Naive thymus-derived CD4-positive, alpha-beta T cell (primary cell): ENCODE measurements around the gene KIR2DL4. TPM values are rescaled to one million over a fixed set of nuclear protein-coding genes. Genes with fewer than 3 reads are reported as not detected.
"Not testable (repeated sequence)": the region's sequence is repeated elsewhere in the genome, so short reads cannot be mapped to it uniquely, and the experiment has no call there.

Experiments
- ATAC-seq: fragments of 150-1000 bp; cut with Tn5 transposase; 2 replicates; pipeline ENCODE4 v1.10.0; 2021; ENCODE audit warnings: mild to moderate bottlenecking, moderate library complexity
- CTCF ChIA-PET: fragments of 350-600 bp; sonication (Branson Sonifier 250); formaldehyde crosslinking; loops from one replicate; lab custom pipeline; 2021; ENCODE audit warnings: antibody characterized with exemption; lab: Charles Lee
- POLR2A ChIA-PET: fragments of 350-600 bp; sonication (Branson Sonifier 250); formaldehyde crosslinking; loops from one replicate; lab custom pipeline; 2021; ENCODE audit warnings: antibody characterized with exemption, inconsistent platforms; lab: Charles Lee
- DNase-seq, 9 donors: peaks; one replicate each; pipeline versions ENCODE4 v3.0.0 to v3.0.0-alpha.2; 2020 to 2022; ENCODE audit warnings: mixed read lengths in 1 of 9
- H3K27ac ChIP-seq: one replicate; pipeline ENCODE4 v1.7.0; 2013; ENCODE audit warnings: mild to moderate bottlenecking, low read depth, low read length, moderate library complexity
- H3K27me3 ChIP-seq, 2 donors: one replicate each; pipeline ENCODE4 v1.7.0; 2013; ENCODE audit warnings: low read length in 2 of 2, mild to moderate bottlenecking in 2 of 2, moderate library complexity in 2 of 2; ENCODE audit not compliant: control insufficient read depth in 2 of 2, insufficient read depth in 2 of 2
- H3K36me3 ChIP-seq, 3 experiments: 1 replicate in 2 of 3; 2 replicates in 1 of 3; pipeline ENCODE4 v1.7.0; 2013; ENCODE audit warnings: low read length in 3 of 3, mild to moderate bottlenecking in 3 of 3, moderate library complexity in 1 of 3; ENCODE audit not compliant: insufficient read depth in 3 of 3, control insufficient read depth in 2 of 3
- H3K4me1 ChIP-seq, 2 donors: one replicate each; pipeline ENCODE4 v1.7.0; 2013; ENCODE audit warnings: low read length in 2 of 2, mild to moderate bottlenecking in 2 of 2, moderate library complexity in 1 of 2; ENCODE audit not compliant: control insufficient read depth in 2 of 2, insufficient read depth in 2 of 2
- H3K4me3 ChIP-seq: 2 replicates; pipeline ENCODE4 v1.7.0; 2013; ENCODE audit warnings: mild to moderate bottlenecking, low read length
- H3K9me3 ChIP-seq, 3 experiments: 1 replicate in 2 of 3; 2 replicates in 1 of 3; pipeline ENCODE4 v1.7.0; 2013; ENCODE audit warnings: low read length in 3 of 3; ENCODE audit not compliant: control insufficient read depth in 2 of 3
- H3K27ac Mint-ChIP-seq, 9 donors: one replicate each; pipeline ENCODE4 v1.8.0; 2020 to 2022; ENCODE audit warnings: mixed read lengths in 9 of 9, mild to moderate bottlenecking in 8 of 9, moderate library complexity in 5 of 9, inconsistent platforms in 2 of 9
- H3K27me3 Mint-ChIP-seq, 5 donors: one replicate each; pipeline ENCODE4 v1.8.0; 2021 to 2022; ENCODE audit warnings: mixed read lengths in 5 of 5, mild to moderate bottlenecking in 1 of 5
- H3K36me3 Mint-ChIP-seq, 5 donors: one replicate each; pipeline ENCODE4 v1.8.0; 2020 to 2022; ENCODE audit warnings: mixed read lengths in 5 of 5, mild to moderate bottlenecking in 3 of 5, inconsistent platforms in 1 of 5
- H3K4me1 Mint-ChIP-seq, 7 donors: one replicate each; pipeline ENCODE4 v1.8.0; 2020 to 2022; ENCODE audit warnings: mixed read lengths in 7 of 7, mild to moderate bottlenecking in 3 of 7, inconsistent platforms in 1 of 7
- H3K4me3 Mint-ChIP-seq, 10 donors: one replicate each; pipeline ENCODE4 v1.8.0; 2020 to 2022; ENCODE audit warnings: mild to moderate bottlenecking in 10 of 10, mixed read lengths in 10 of 10, moderate library complexity in 6 of 10, inconsistent platforms in 2 of 10
- H3K9me3 Mint-ChIP-seq, 11 donors: one replicate each; pipeline ENCODE4 v1.8.0; 2020 to 2022; ENCODE audit warnings: mixed read lengths in 11 of 11, mild to moderate bottlenecking in 4 of 11, inconsistent platforms in 1 of 11, moderate library complexity in 1 of 11
- intact Hi-C, 2 donors: fragments of 100-400 bp; cut with micrococcal nuclease; formaldehyde crosslinking; loops; one replicate each; pipeline ENCODE4 v1.15.1; 2023
- polyA plus RNA-seq, 2 donors: library from polyadenylated mRNA; unstranded; fragments of 300-500 nt; fragmentation: Illumina TruSeq; gene quantifications; one replicate each; pipeline ENCODE4 v1.2.3, GENCODE V29; 2021
- total RNA-seq, 6 experiments: library from RNA in 5 of 6; stranded (reverse) in 5 of 6; gene quantifications; 1 replicate in 5 of 6; 2 replicates in 1 of 6; pipeline ENCODE4 v1.2.3 and lab custom pipeline; 2021 to 2026

KIR2DL4 gene
- total and polyA plus RNA-seq, 7 experiments from 2014 or later: 0.15 to 0.48 (median 0.44) TPM; not detected in 4

DNA sequence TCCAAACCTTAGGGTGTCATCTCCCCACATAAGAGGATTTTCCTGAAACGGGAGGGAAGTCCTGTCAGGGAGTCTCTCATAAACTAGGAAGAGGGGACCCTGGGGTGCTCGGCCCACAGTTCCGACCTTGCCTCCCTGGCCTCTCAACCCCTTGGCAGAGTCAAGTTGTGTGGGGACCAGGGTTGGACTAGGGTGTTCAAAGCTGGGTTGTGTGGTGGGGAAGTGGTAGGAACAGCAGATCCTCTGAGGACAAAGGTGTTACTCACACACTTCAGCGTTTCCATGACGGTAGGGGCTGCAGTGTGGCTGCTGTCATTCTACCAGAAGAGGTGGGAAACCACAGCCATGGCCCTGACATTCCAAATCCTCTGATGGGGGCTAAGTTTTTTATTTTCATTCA lies 31.7 kb downstream of the KIR2DL4 start:
- POLR2A ChIA-PET: not testable (repeated sequence)

DNA sequence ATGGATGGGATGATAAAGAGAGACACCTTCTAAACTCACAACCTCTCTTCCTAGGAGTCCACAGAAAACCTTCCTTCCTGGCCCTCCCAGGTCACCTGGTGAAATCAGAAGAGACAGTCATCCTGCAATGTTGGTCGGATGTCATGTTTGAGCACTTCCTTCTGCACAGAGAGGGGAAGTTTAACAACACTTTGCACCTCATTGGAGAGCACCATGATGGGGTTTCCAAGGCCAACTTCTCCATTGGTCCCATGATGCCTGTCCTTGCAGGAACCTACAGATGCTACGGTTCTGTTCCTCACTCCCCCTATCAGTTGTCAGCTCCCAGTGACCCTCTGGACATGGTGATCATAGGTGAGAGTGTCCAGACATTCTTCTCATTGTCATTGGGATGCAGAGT lies 34.1 kb downstream of the KIR2DL4 start:
- H3K36me3 ChIP-seq, CTCF ChIA-PET, H3K4me3 ChIP-seq, H3K27me3 ChIP-seq, DNase-seq, H3K9me3 ChIP-seq, POLR2A ChIA-PET, H3K4me1 Mint-ChIP-seq, H3K9me3 Mint-ChIP-seq, H3K27me3 Mint-ChIP-seq, H3K4me3 Mint-ChIP-seq, H3K27ac Mint-ChIP-seq, H3K36me3 Mint-ChIP-seq, H3K4me1 ChIP-seq, H3K27ac ChIP-seq: not testable (repeated sequence)
- ATAC-seq: peak; percentile 45
- intact Hi-C loops: loop anchor here in 1 of 2 donors (10.0 kb wide), 1 partner anchor 83 kb away; no protein-coding TSS in a partner anchor

More for the DNA sequence above, 31.7 kb downstream of the KIR2DL4 start:
- H3K27me3 ChIP-seq, H3K4me1 ChIP-seq, H3K9me3 ChIP-seq, H3K36me3 ChIP-seq, ATAC-seq, H3K27ac Mint-ChIP-seq, H3K4me3 Mint-ChIP-seq, H3K4me1 Mint-ChIP-seq, DNase-seq, H3K4me3 ChIP-seq, H3K36me3 Mint-ChIP-seq, CTCF ChIA-PET, H3K27ac ChIP-seq, H3K9me3 Mint-ChIP-seq: not testable (repeated sequence)
- intact Hi-C loops: loop anchor here in 1 of 2 donors (10.0 kb wide), 1 partner anchor 80 kb away; no protein-coding TSS in a partner anchor
- peaks cover 0 to 15% (median 9%) of the 10 kb centered on the region in 5 donors for H3K27me3 Mint-ChIP-seq

DNA sequence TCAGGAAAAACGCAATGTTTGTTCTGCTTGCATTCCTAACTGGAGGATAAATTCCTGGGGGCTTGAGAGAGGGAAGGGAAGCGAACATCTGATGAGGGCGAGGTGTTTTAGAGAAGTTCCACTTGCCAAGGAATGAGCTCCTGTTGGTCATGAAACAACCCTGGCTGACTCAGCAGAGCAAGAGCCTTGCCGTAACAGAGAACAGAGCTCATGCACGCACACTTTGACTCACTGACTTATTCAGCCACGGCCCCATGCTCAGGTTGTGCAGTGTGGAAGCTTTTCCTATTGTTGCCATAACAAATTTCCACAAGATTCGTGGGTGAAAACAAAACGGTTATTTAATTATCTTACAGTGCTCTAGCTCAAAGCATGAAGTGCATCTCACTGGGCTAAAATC lies 39.8 kb downstream of the KIR2DL4 start:
- H3K36me3 ChIP-seq, H3K36me3 Mint-ChIP-seq, H3K9me3 ChIP-seq, H3K4me3 Mint-ChIP-seq, H3K4me3 ChIP-seq, CTCF ChIA-PET, H3K4me1 Mint-ChIP-seq, H3K27ac Mint-ChIP-seq, intact Hi-C loops, POLR2A ChIA-PET, H3K4me1 ChIP-seq, DNase-seq, ATAC-seq, H3K27me3 ChIP-seq, H3K27ac ChIP-seq: not testable (repeated sequence)
- H3K9me3 Mint-ChIP-seq: peaks cover 0 to 29% (median 9%) of the 10 kb centered on the region in 11 donors
- peaks cover 0 to 32% (median 17%) of the 10 kb centered on the region in 5 donors for H3K27me3 Mint-ChIP-seq

DNA sequence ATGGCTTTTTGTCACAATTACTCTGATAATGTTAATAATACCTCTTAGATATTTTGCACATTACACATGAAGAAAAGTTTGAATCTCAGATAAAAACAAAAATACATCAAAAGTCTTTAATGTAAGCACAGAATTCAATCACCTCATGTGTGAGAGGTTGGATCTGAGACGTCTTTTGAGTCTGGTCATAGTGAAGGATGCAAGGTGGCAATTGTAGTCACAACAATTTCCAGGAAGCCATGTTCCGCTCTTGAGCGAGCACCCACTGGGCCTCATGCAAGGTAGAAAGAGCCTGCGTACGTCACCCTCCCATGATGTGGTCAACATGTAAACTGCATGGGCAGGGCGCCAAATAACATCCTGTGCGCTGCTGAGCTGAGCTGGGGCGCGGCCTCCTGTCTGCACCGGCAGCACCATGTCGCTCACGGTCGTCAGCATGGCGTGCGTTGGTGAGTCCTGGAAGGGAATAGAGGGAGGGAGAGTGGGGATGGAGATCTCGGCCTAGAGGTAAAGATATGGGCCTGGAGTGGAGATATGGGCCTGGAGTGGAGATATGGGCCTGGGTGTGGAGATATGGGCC lies 46.7 kb downstream of the KIR2DL4 start, which contains the start of gene KIR3DL2:
Gene KIR3DL2, plus strand, starts transcription at position 383 of the 580 bp plus-strand sequence. Its CDS starts 33 bp downstream, at position 416.
- H3K4me3 Mint-ChIP-seq: peak within 1 kb of the TSS in 1 of 10 donors; percentile 60
- intact Hi-C loops, H3K36me3 ChIP-seq, H3K27ac ChIP-seq, H3K4me3 ChIP-seq, H3K4me1 ChIP-seq, H3K27me3 ChIP-seq, ATAC-seq, H3K9me3 ChIP-seq, CTCF ChIA-PET, POLR2A ChIA-PET, H3K4me1 Mint-ChIP-seq, H3K36me3 Mint-ChIP-seq: not testable (repeated sequence)
- H3K9me3 Mint-ChIP-seq: peaks cover 0 to 25% (median 9%) of the 10 kb centered on the region in 11 donors
- peaks cover 0 to 49% (median 29%) of the 10 kb centered on the region in 5 donors for H3K27me3 Mint-ChIP-seq
- DNase-seq: peak in 1 of 9 donors; percentile 0
- peak within 1 kb of the TSS in 2 of 9 donors; percentile 5 to 45 for H3K27ac Mint-ChIP-seq

DNA sequence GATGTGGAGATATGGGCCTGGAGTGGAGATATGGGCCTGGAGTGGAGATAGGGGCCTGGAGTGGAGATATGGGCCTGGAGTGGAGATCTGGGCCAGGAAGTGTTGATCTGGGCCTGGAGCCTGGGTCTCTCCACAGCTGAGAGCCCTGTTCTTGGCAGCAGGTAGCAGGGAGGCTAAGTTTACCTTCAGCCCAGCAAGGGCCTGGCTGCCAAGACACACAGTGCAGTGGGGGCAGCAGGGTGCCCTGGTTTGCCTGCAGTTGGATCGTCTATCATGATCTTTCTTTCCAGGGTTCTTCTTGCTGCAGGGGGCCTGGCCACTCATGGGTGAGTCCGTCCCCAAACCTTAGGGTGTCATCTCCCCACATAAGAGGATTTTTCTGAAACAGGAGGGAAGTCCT lies 47.5 kb downstream of the KIR2DL4 start:
- no peak overlapping the region for H3K4me3 Mint-ChIP-seq
- peaks cover 0 to 9% (median 0%) of the 10 kb centered on the region in 7 donors for H3K4me1 Mint-ChIP-seq
- CTCF ChIA-PET: no interaction called here
- no peak for DNase-seq
- ATAC-seq: no peak
- peak overlapping the region in 1 of 9 donors; percentile 5 for H3K27ac Mint-ChIP-seq
- peaks cover 0 to 19% (median 9%) of the 10 kb centered on the region in 11 donors for H3K9me3 Mint-ChIP-seq
- H3K27me3 Mint-ChIP-seq: peaks cover 0 to 56% (median 24%) of the 10 kb centered on the region in 5 donors
- POLR2A ChIA-PET: no interaction called here
- Histone ChIP-seq H3K27ac (no peak overlapping the region), H3K4me1 (no peaks in the 10 kb centered on the region), H3K4me3 (no peak overlapping the region), H3K36me3 (no peaks in the 10 kb centered on the region), H3K27me3 (no peaks in the 10 kb centered on the region), H3K9me3 (no peaks in the 10 kb centered on the region)
- intact Hi-C loops: no loop called here
- H3K36me3 Mint-ChIP-seq: peaks cover 0 to 4% (median 0%) of the 10 kb centered on the region in 5 donors

DNA sequence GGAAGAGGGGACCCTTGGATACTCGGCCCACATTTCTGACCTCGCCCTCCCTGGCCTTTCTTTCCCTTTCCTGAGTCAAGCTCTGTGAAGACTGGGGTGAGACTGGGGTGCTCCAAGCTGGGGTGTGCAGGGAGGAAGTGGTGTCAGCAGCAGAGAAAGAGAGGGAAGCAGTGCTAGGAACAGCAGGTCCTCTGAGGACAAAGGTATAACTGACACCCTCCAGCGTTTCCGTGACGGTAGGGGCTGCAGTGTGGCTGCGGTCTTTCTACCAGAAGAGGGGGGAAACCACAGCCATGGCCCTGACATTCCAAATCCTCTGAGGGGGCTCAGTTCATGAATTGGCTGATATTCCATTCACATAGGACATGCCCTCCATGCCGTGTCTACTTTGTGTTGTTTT lies 47.9 kb downstream of the KIR2DL4 start:
- Mint-ChIP-seq H3K4me1 (peaks cover 0 to 9% (median 0%) of the 10 kb centered on the region in 7 donors), H3K27ac (no peak overlapping the region)
- no peaks in the 10 kb centered on the region for H3K4me1 ChIP-seq

DNA sequence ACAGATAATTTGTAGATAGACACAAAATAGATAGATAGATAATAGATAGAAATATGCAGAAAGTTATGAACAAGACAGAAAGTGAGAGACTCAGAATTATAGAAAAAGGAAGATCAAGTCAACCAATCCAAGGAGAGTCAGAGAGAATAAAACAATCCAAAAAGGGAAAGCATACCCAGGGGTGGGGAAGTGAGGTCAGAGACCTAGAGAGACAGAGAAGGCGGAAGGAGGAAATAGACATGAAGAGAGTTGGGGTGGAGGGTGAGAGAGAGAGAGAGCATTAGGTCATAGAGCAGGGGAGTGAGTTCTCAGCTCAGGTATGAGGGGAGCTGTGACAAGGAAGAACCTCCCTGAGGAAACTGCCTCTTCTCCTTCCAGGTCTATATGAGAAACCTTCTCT lies 51.8 kb downstream of the KIR2DL4 start:
- intact Hi-C loops, ATAC-seq, H3K27me3 ChIP-seq, CTCF ChIA-PET, H3K4me1 ChIP-seq, H3K36me3 ChIP-seq, H3K9me3 ChIP-seq, H3K4me1 Mint-ChIP-seq, H3K4me3 Mint-ChIP-seq, H3K36me3 Mint-ChIP-seq, DNase-seq, H3K27ac ChIP-seq, H3K4me3 ChIP-seq, POLR2A ChIA-PET: not testable (repeated sequence)
- peak overlapping the region in 1 of 9 donors; percentile 2 for H3K27ac Mint-ChIP-seq
- peaks cover 3 to 44% (median 15%) of the 10 kb centered on the region in 5 donors for H3K27me3 Mint-ChIP-seq
- peaks cover 0 to 16% (median 2%) of the 10 kb centered on the region in 11 donors for H3K9me3 Mint-ChIP-seq

More for the DNA sequence above, 47.9 kb downstream of the KIR2DL4 start:
- no peak overlapping the region for H3K4me3 ChIP-seq
- no peak overlapping the region for H3K27ac ChIP-seq
- POLR2A ChIA-PET: no interaction called here
- H3K36me3 ChIP-seq: no peaks in the 10 kb centered on the region
- CTCF ChIA-PET: no interaction called here
- H3K4me3 Mint-ChIP-seq: no peak overlapping the region
- H3K9me3 Mint-ChIP-seq: peaks cover 0 to 17% (median 8%) of the 10 kb centered on the region in 11 donors
- H3K36me3 Mint-ChIP-seq: peaks cover 0 to 4% (median 0%) of the 10 kb centered on the region in 5 donors
- peaks cover 0 to 56% (median 23%) of the 10 kb centered on the region in 5 donors for H3K27me3 Mint-ChIP-seq
- no peak for DNase-seq
- ATAC-seq: peak; percentile 48
- intact Hi-C loops: no loop called here
- no peaks in the 10 kb centered on the region for H3K27me3 ChIP-seq
- H3K9me3 ChIP-seq: no peaks in the 10 kb centered on the region
